GM12878 (cell line): ENCODE data around the gene GATAD2B. TPM values are rescaled to one million over a fixed set of nuclear protein-coding genes. Genes with fewer than 3 reads are reported as not detected.

Experiments used
- ASH2L ChIP-seq: fragments of 300-600, 200-600 bp; sonication (generic); IDR thresholded peaks from 2 replicates; pipeline ENCODE4 v1.6.1; 2017; ENCODE audit warnings: low read depth, mild to moderate bottlenecking, borderline replicate concordance
- CTCF ChIP-seq, 3 experiments: IDR thresholded peaks in 2 of 3; conservative IDR thresholded peaks in 1 of 3; 2 replicates each; pipeline ENCODE4 v1.5.1; 2011; ENCODE audit warnings: low read depth in 3 of 3, low read length in 3 of 3, mild to moderate bottlenecking in 3 of 3, control low read depth in 2 of 3, moderate library complexity in 2 of 3, inconsistent platforms in 1 of 3, mixed read lengths in 1 of 3; ENCODE audit not compliant: control insufficient read depth in 2 of 3, insufficient read depth in 1 of 3; ENCODE audit errors: extremely low read depth in 1 of 3
- ESRRA ChIP-seq: IDR thresholded peaks from 2 replicates; pipeline ENCODE4 v1.6.1; 2012; ENCODE audit warnings: mild to moderate bottlenecking, low read length, improper control_type of control experiment
- ETV6 ChIP-seq, 2 experiments: fragments of 450-650 bp in 1 of 2; IDR thresholded peaks in 1 of 2; conservative IDR thresholded peaks in 1 of 2; 2 replicates each; pipeline ENCODE4 v1.6.1; 2014; ENCODE audit warnings: antibody characterized with exemption in 1 of 2, borderline replicate concordance in 1 of 2, low read depth in 1 of 2, mild to moderate bottlenecking in 1 of 2, moderate library complexity in 1 of 2
- FOXM1 ChIP-seq: IDR thresholded peaks from 2 replicates; pipeline ENCODE4 v1.6.1; 2012; ENCODE audit warnings: low read depth, mild to moderate bottlenecking, inconsistent platforms, low read length, moderate library complexity
- HDAC6 ChIP-seq: fragments of 200-600 bp; sonication (generic); IDR thresholded peaks from one replicate; pipeline ENCODE4 v1.8.0; 2017; ENCODE audit warnings: antibody characterized with exemption; ENCODE audit not compliant: unreplicated experiment
- IKZF2 ChIP-seq, 2 experiments: fragments of 450-650 bp; IDR thresholded peaks; 2 replicates each; pipeline ENCODE4 v1.6.1; 2017; ENCODE audit warnings: mild to moderate bottlenecking in 2 of 2, moderate library complexity in 2 of 2
- IRF5 ChIP-seq: fragments of 450-650 bp; IDR thresholded peaks from 2 replicates; pipeline ENCODE4 v1.6.1; 2017; ENCODE audit warnings: borderline replicate concordance
- MEF2B ChIP-seq: fragments of 450-650 bp; IDR thresholded peaks from 2 replicates; pipeline ENCODE4 v1.6.1; 2018; ENCODE audit warnings: mild to moderate bottlenecking, moderate library complexity; ENCODE audit not compliant: partially characterized antibody, poor library complexity, severe bottlenecking
- NFXL1 ChIP-seq: fragments of 450-650 bp; IDR thresholded peaks from 2 replicates; pipeline ENCODE4 v1.6.1; 2017; ENCODE audit warnings: antibody characterized with exemption, mild to moderate bottlenecking, borderline replicate concordance
- NRF1 ChIP-seq: conservative IDR thresholded peaks from 2 replicates; pipeline ENCODE4 v1.6.1; 2011; ENCODE audit warnings: mild to moderate bottlenecking, low read depth, low read length, improper control_type of control experiment
- PAX8 ChIP-seq: fragments of 450-650 bp; IDR thresholded peaks from 2 replicates; pipeline ENCODE4 v1.6.1; 2017; ENCODE audit warnings: mild to moderate bottlenecking, moderate library complexity
- PKNOX1 ChIP-seq: fragments of 450-650 bp; IDR thresholded peaks from 2 replicates; pipeline ENCODE4 v1.6.1; 2016; ENCODE audit warnings: mild to moderate bottlenecking
- POLR2A ChIP-seq: IDR thresholded peaks from 2 replicates; pipeline ENCODE4 v1.6.1; 2011; ENCODE audit warnings: low read depth, mild to moderate bottlenecking, low read length
- RCOR1 ChIP-seq: conservative IDR thresholded peaks from 2 replicates; pipeline ENCODE4 v1.6.1; 2012; ENCODE audit warnings: low read depth, low read length, improper control_type of control experiment
- RUNX3 ChIP-seq: IDR thresholded peaks from 2 replicates; pipeline ENCODE4 v1.6.1; 2012; ENCODE audit warnings: low read length, inconsistent platforms
- SIN3A ChIP-seq: IDR thresholded peaks from 2 replicates; pipeline ENCODE4 v1.6.1; 2012; ENCODE audit warnings: low read depth, low read length, improper control_type of control experiment
- SPI1 ChIP-seq: IDR thresholded peaks from 2 replicates; pipeline ENCODE4 v1.6.1; 2011; ENCODE audit warnings: low read depth, mild to moderate bottlenecking, low read length, moderate library complexity, borderline replicate concordance; ENCODE audit not compliant: insufficient read depth
- YY1 ChIP-seq: IDR thresholded peaks from 2 replicates; pipeline ENCODE4 v1.6.1; 2011; ENCODE audit warnings: low read depth, mild to moderate bottlenecking, low read length
- ZBTB40 ChIP-seq: fragments of 450-650 bp; IDR thresholded peaks from 2 replicates; pipeline ENCODE4 v1.6.1; 2016; ENCODE audit warnings: mild to moderate bottlenecking, moderate library complexity, borderline replicate concordance
- ZNF384 ChIP-seq: IDR thresholded peaks from 2 replicates; pipeline ENCODE4 v1.6.1; 2012; ENCODE audit warnings: low read depth, mild to moderate bottlenecking, low read length, improper control_type of control experiment, borderline replicate concordance
- polyA plus RNA-seq, 11 experiments: library from polyadenylated mRNA; depleted of rRNA in 4 of 11; unstranded in 6 of 11; stranded (reverse) in 5 of 11; fragments of >200 nt; fragmentation: Nextera tagmentation in 4 of 11; fragmentation: Illumina TruSeq in 1 of 11; extraction: Ambion mirVana in 4 of 11; extraction: Trizol in 1 of 11; gene quantifications; 1 replicate in 1 of 11; 2 replicates in 10 of 11; pipeline versions ENCODE4 v1.2.1 to v1.2.3, GENCODE V29; 2011 to 2016; ENCODE audit warnings: inconsistent platforms in 2 of 11, missing spikeins in 2 of 11, low read depth in 1 of 11
- total RNA-seq, 4 experiments: library from RNA; depleted of rRNA in 3 of 4; stranded (reverse); fragments of >200 nt in 3 of 4; fragmentation: Illumina TruSeq in 1 of 4; extraction: Trizol in 1 of 4; gene quantifications; 2 replicates each; pipeline versions ENCODE4 v1.2.1 to v1.2.3, GENCODE V29; 2013 to 2021

Gene GATAD2B
- total and polyA plus RNA-seq, 10 of the 15 experiments (the other 5 are each of a cell fraction or from before 2014, with no cell fraction given): 2.4 to 63.1 (median 8.7) TPM

GRCh38 chr1:153922076-153922971 is 448 bp downstream of the GATAD2B start (continued):
- TF ChIP-seq SIN3A: no peak
- peak in 2 of 3 experiments; percentile 31 to 37; a peak in 3 of 6 replicates for TF ChIP-seq CTCF (IDR thresholded peaks at IDR 0.05 in 2 of 3, conservative IDR thresholded peaks at IDR 0.05 in 1 of 3; ENCODE audit: control insufficient read depth in 2 of 3, extremely low read depth in 1 of 3, insufficient read depth in 1 of 3, low read depth in 3 of 3, low read length in 3 of 3)
- no peak for TF ChIP-seq PAX8
- TF ChIP-seq ASH2L: no peak
- no peak for TF ChIP-seq PKNOX1
- no peak for TF ChIP-seq MEF2B
- TF ChIP-seq NRF1: no peak
- TF ChIP-seq ZNF384: 0 out of 2 replicates have a peak, but pooled peaks have one; percentile 12
- no peak for TF ChIP-seq IRF5
- TF ChIP-seq SPI1: no peak
- TF ChIP-seq RCOR1: no peak
- TF ChIP-seq YY1: peak; percentile 22; the same call in 1 of the 2 replicates
- TF ChIP-seq NFXL1: no peak
- TF ChIP-seq ZBTB40: no peak
- TF ChIP-seq ESRRA: no peak
- no peak for TF ChIP-seq HDAC6
- TF ChIP-seq RUNX3: no peak
- peak; percentile 64 for TF ChIP-seq POLR2A
- no peak for TF ChIP-seq IKZF2 (IDR thresholded peaks at IDR 0.05)
- TF ChIP-seq ETV6 (conservative IDR thresholded peaks at IDR 0.05 in 1 of 2, IDR thresholded peaks at IDR 0.05 in 1 of 2; ENCODE audit: borderline replicate concordance in 1 of 2, low read depth in 1 of 2): no peak
- no peak for TF ChIP-seq FOXM1
